Activated effector memory CD4-positive, alpha-beta T cell treated with anti-CD3 and anti-CD28 coated beads, Interleukin-2, amount 50 U/mL, for 16 hours (primary cell): ENCODE results near the gene IL23R.

Source experiments
- DNase-seq: peaks from one replicate; pipeline ENCODE4 v3.0.0-alpha.2; 2020

Gene IL23R

DNA sequence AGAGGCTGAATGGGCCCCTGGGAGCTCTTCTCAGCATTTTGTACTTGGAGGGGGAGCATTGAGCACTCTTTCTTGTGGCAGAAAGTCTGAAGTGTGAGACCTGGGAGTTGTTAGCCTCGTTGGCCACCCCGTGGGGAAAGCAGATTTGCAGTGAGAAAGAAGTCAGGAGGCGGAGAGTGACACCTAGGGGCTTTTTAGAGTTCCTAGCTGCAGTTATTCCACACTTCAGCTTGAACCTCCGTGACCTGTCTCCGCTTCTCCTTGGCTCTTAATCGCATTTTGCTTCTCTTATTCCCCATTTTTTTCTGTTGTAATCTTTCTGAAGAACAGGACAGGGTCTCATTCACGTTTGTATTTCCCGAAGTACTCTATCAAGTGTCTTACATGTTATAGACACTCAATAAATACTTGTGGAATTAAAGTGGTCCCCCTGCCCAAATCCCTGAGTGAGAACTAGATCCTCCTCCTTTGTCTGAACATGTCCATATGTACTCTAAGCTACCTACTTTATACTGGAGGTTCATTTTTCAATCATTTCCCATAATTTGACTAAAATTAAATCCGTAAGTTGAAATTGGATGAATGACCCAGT is 17.0 kb upstream of the IL23R start:
- DNase-seq, result peak; percentile 74

DNA sequence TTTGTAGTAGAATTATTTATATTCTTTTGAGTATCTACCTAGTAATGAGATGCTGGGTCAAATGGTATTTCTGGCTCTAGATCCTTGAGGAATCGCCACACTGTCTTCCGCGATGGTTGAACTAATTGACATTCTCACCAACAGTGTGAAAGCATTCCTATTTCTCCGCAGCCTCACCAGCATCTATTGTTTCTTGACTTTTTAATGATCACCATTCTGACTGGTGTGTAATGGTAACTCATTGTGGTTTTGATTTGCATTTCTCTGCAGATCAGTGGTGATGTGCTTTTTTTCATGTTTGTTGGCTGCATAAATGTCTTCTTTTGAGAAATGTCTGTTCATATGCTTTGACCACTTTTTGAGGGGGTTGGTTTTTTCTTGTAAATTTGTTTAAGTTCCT is 15.3 kb upstream of the IL23R start:
- no peak for DNase-seq

DNA sequence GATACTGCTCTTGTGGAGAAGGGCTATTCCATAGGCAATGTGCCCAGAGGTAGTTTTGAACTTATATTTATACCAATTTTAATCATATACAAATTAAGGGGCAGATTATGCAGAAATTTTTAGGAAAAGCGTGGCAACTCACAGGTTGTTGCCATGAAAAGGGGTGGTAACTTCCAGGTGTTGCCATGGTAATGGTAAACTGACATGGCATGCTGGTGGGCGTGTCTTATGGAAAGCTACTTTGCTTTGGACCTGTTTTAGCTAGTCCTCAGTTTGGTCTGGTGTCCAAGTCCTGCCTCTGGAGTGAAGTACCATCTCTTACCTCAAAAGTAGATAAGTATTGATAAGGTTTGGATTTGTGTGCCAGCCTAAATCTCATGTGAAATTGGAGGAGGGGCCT is 7.9 kb upstream of the IL23R start:
- DNase-seq, result no peak

DNA sequence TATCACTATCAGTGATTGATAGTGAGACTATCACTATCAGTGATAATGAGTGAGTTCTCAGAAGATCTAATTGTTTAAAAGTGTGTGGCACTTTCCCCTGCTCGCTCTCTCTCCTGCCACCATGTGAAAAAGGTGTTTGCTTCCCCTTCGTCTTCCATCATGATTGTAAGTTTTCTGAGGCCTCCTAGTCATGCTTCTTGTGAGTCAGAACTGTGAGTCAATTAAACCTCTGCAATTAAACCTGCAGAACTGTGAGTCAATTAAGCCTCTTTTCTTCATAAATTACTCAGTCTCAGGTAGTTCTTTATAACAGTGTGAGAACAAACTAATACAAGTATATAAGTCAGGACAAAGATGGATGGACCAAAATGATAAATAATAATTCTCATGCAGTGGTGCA is 7.0 kb upstream of the IL23R start:
- no peak for DNase-seq

DNA sequence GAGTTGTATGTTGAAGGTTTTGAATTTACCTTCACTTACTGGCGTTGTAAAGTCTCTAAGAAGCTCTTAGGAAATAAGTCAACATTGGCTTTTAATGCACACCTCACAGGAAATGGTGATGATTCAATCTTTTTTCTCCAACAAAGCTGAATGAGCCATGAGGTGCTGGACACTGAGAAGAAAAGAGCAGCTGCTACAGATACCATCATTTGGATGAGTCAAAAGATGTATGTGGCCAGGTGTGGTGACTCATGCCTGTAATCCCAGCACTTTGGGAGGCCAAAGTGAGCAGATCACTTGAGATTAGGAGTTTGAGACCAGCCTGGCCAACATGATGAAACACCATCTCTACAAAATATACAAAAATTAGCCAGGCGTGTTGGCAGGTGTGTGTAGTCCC is 3.3 kb upstream of the IL23R start:
- peak; percentile 69 for DNase-seq

DNA sequence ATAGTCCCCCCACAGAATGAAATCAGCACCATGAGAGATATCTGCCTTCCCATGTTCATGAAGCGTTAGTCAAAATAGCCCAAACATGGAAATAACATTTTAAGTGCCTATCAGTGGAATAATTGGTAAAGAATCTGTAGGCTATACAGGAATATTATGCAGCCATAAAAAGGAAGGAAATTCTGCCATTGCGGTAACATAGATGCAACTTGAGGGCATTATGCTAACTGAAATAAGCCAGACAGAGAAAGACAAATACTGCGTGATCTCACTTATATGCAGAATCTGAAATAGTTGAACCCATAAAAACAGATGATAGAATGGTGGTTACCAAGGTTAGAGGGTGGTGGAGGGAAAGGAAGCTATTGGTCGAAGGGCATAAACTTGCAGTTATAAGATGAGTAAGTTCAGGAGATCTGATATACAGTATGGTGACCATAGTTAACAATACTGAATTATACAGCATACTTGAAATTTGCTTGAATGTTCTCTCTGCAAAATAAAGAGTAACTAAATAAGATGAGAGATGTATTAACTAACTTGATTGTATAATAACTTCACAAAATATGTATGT is 699 bp upstream of the IL23R start:
- no peak for DNase-seq

DNA sequence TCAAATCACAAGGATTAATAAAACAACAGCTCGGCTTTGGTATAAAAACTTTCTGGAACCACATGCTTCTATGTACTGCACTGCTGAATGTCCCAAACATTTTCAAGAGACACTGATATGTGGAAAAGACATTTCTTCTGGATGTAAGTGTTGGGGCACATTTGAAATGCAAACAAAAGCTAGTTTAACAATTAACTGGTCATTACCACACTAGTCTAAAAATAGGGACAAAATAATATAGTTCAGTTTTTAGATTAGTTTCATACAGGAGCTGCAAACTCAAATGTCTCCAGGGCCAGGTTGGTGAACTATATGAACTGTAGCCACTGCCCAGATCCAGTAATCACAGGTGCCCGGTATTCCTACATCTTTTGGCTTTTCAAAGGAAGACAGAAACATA is 3.2 kb downstream of the IL23R start:
- DNase-seq, result no peak

DNA sequence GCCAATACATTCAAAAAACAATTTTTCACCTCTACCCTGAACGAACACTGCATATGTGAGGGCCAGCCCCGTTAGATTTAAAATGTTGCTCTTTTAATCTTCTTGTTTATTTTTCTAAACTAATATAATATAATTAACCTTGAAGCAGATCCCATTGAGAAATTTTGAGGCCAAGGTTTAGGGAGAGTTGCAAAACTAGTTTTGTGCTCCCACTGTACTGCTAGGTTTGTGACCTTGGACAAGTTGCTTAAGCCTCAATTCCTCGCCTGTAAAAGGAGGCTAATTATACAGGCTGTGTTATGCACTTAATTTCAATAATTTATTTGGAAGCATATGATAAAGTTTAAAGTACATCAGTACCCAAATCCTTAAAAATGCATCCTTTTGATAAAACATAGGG is 3.7 kb downstream of the IL23R start:
- no peak for DNase-seq

DNA sequence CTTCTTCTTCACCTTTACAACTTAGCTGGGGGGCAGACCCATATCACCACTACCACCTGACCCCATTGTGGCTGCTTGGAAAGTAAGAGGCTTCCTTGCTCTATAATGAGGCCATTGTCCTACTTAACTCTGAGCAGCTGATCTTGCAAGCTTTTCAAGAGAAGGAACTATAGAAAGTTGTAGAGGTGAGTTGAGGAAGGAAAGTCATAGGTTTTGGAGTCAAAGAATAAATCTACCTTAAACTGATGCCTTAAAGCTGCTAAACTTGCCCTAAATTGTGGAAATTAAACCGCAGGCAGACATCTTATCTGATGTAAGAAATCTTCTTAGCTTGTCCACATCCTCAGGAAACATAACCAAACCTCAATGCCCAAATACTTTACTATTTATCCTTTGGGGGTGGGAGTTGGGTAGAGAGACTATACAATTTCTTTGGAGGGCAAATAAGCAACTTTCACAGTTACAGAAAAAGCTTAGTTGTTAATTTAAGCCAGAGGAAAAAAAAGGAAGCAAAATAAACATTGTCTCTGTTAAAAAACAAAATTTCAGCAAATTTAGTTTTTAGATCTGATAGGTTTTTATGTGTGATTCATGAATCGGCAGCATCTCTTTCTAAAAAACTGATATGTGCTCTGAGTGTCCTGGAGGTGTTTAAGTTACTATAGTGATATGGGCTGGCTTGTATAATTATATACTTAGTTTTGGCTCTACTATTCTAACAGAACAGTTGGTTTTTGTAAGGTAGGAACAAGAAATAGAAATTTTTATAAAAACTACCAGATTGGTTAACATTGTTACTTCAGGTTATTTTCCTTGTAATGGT is 4.7 kb downstream of the IL23R start:
- DNase-seq, result no peak

DNA sequence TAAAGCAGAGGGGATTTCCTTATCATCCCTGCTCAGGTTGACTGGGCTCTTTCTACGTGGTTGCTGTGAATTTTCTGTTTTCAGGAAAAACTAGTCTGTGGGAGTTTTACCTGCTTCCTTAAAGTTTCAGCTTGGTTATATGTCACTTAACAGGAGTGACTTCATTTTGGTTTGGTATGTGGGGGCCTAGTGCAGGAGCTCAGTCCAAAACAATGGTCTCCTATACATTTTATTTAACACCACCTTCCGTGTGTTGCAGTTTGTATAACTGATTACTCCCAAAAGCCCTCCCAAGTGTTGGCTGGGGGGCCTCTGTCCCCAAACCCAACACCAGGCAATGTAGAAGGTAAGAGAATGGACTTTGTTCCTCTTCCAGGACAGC is 5.3 kb downstream of the IL23R start:
- no peak for DNase-seq

DNA sequence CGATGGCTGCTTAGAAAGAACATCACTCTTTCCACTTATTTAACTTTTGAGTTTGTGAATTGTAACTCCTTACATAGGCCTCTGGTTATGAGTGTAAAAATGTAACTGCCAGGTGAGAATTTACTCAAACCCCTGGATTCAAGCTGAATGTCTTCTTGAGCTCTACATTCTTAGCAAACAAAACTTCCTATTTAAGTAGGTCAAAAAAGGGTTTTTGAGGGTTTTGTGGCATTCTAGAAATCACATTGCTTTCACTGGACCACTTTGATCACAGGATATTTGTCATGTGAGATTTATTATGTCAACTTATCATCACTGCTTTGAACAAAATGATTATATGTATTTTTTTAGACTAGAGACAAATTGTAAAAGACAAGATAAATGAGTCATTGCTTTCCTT is 5.7 kb downstream of the IL23R start:
- DNase-seq, result no peak

DNA sequence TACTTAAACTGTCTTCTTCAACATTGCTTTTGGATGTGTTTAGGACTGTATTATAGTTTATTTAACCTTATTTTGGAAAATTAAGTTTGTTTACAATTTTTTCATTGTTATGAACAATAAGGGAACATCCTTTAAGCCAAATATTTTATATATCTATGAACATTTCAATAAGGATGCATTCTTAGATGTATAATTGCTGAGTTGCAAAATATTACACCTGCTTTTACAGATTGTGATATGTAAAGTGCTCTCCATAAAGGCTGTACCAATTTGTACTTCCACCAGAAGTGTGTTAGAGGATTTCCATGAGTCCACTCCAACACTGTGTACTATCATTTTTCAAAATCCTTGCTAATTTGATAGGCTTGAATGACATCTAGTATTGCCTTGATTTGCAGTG is 7.7 kb downstream of the IL23R start:
- DNase-seq, result no peak

DNA sequence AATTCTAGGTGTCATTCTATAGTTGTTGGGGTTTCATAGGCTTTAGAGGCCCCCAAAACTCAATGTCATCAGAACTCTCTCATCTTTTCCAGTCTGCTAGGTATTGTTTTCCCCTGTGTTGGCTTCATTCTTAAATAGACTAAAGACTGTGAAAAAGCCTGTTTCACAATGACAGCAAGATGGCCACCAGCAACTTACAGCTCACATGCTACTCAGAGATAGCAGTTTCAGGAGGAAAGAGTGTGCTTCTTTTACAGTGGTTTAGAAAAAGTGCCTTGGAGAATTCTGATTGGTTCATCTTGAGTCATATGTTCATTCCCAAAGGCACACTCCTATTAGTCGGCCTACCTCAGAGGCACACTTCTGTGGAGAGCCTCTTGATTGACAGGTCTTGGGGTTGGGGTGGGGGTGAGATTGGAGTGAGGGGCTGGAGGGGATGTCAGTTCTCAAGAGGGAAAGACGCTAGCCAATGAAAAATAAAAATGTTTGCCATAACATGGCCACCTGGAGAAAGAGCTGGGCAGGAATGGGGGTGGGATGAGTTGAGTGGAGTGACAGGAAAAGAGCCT is 8.5 kb downstream of the IL23R start:
- DNase-seq, result no peak

DNA sequence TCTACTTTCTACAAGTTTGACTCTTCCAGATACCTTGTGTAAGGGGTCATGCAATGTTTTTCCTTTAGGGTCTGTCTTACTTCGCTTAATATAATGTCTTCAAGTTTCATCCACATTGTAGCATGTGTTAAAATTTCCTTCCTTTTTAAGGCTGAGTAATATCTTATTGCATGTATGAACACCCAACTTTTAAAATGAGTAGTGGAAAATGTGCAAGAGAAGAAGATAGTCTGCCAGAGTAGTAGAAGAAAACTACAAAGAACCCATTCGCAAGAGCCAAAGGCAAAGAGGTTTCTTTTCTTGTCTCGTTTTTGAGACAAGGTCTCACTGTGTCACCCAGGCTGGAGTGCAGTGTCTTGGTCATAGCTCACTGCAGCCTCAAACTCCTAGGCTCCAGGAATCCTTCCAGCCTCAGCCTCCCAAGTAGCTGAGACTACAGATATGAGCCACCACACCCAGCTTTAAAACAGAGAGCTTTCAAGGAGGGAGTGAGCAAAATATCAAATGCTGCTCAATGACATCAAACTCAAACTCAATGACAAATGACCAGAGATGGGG is 9.4 kb downstream of the IL23R start:
- no peak for DNase-seq

DNA sequence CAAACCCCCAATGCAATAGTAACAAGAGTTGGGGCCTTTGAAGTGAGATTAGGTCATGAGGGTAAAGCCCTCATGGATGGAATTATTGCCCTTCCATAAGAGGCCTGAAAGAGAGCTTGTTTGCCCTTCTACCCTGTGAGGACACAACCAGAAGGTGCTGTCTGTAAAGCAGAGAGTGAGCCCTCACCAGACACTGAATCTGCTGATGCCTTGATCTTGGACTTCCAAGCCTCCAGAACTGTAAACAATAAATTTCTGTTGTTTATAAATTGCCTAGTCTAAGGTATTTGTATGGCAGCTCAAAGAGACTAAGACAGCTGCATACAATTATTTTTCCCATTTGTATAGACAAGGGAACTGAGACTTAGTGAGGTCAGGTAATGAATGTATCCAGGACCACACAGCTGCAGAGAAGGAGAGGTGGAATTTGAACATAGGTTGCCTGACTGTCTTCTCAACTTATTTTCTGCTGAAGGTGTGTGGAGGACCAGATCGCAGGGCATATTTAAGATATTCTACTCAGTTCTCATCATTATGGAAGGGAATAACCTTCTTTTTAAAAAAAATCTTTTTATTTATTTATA is 18.7 kb downstream of the IL23R start:
- DNase-seq, result no peak

DNA sequence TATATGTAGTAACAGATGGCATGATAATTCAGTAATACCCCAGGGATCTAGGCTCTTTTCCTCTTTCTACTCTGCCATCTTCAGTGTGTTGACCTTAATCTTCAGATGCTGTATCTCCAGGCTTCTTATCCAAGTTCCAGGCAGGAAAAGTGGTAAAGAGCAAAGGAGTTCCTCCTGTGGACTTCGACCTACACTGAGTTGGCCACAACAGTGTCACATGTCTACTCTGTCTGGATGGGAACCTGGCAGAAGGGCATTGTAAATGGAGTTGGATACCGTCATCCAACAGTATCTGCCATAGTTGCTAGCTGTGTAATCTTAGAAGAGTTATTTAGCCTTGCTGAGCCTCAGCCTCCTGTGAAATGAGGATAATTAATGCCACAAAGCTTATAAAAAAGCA is 21.9 kb downstream of the IL23R start:
- DNase-seq, result no peak

DNA sequence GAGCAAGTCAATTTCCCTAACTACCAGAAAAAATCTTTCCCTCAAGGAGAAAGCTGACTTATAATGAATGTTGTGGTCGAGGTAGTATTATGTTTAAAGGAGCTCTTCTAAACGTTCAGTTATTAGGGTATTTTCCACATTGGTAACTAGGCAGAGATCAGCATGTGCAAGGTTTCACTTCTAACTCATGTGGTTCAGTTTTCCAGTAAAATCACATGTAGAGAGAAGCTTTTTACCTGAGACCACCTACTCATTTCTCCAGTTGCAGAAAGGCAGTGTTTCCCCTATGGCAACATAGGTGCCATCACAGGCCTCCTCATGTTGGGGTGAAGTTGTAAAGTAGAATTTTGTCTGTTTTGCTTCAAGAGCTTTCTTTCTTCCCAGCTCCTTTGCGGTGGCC is 23.7 kb downstream of the IL23R start:
- no peak for DNase-seq

DNA sequence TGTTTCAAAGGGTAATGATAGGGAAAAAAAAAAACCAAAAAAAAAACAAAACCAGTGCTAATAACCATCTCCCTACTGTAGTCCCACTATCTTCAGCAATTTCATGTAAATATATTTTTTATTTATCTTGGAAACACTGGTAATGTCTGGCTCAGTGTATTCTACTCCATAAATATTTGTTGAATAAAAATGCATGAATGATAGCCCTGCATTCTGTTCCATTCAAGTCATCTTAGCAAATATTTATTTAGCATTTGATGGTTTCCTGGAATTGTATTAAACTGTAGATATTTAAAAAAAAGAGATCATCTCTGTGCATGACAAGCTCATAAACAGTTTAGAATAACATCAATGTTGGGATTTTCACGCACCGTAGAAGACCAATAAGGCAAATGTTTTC is 24.2 kb downstream of the IL23R start:
- DNase-seq, result no peak

DNA sequence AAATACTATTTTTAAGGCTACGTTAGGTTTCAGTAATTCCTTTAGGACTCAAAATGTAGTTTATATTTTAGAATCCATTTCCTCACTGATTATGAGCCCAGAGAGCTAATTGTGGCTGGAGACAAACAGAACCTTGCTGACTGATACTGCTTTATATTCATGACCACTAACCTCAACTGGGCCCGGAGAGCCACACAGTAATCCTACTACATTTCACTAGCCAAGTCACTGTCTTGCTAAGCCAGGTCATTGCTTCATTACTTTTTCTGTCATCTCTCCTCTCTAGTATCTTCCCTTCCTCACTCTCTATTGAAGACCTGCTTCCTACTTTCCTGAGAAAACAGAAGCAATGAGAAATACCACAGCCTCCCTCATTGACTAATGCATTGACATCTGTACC is 24.7 kb downstream of the IL23R start:
- DNase-seq, result no peak

DNA sequence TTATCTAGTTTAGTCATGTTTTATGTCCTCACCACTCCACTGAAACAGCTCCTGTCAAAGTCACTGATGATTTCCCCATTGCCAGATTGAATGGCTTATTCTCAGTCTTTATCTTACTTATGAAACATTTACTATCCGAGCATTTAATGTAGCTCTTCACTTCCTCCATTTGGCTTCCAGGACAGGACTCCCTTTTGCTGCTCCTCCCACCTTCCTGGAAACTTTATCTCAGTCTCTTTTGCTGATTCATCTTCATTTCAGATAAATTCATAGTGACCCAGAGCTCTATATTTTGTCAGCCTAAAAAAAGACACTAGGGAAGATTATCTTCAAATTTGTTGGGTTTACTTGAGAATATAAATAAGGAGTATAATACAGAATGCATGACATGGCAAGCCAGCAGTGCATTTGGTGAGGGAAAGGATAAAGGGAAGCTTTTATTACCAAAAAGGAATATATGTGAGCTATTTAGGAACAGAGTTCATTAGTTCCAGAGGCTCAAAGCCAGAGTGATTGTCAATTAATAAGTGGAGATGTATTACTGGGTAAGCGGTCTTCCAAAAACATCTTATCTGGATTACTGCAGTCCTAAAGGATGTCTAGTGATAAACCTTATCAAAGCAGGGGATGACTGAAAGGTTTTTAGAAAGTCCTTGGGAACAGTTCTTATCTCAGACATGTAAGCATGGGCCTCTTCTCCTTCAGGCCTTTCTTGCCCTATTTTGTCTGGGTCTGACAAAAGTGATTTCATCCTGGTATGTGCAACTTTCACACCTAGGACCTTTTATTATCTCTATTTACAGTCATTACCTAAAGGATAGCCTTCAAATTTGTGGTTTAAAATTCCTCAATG is 25.6 kb downstream of the IL23R start:
- DNase-seq, result no peak

DNA sequence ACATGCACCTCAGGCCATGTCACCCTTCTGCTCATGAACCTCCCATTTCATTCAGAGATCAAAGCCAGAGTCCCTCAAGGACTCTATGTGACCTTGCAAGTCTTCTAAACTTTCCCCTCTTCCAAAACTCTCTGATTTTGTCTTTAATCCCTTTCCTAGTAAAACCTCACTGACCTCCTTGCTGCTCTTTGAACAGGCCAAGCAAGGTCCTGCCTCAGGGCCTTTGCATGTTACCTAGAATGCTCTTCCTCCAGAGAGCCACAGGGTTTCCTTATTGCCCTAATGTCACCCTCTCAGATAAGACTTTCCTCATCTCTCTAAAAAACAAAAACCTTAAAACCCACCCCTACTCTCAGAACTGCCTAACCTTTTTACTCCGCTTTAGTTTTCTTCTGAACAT is 26.6 kb downstream of the IL23R start:
- DNase-seq, result no peak

DNA sequence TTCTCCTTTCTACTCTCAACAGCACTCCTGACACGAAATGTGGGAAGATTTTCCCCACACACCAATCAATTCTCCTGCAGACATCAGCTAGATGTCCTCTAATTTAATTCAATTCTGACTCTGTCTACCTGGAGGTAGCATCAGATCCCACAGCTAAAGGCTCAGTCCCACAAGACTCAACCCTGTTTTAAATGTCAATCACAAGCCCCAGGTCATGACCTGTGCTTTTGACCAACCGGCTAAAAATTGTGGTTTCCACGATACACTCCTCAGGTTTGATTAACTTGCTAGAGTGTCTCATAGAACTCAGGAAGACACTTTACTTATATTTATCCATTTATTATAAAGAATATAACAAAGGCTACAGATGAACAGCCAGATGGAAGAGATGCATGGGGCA is 27.4 kb downstream of the IL23R start:
- no peak for DNase-seq
